ENCODE data around the gene SNTB2. TPM values are rescaled to one million over a fixed set of nuclear protein-coding genes. Genes with fewer than 3 reads are reported as not detected.

Gene SNTB2
- total RNA-seq, 4 donors from 2014 or later: 32.5 to 60.4 (median 51.8) TPM

- TF ChIP-seq POLR2A (IDR thresholded peaks at IDR 0.05): no peak
- TF ChIP-seq, protein P1, sequence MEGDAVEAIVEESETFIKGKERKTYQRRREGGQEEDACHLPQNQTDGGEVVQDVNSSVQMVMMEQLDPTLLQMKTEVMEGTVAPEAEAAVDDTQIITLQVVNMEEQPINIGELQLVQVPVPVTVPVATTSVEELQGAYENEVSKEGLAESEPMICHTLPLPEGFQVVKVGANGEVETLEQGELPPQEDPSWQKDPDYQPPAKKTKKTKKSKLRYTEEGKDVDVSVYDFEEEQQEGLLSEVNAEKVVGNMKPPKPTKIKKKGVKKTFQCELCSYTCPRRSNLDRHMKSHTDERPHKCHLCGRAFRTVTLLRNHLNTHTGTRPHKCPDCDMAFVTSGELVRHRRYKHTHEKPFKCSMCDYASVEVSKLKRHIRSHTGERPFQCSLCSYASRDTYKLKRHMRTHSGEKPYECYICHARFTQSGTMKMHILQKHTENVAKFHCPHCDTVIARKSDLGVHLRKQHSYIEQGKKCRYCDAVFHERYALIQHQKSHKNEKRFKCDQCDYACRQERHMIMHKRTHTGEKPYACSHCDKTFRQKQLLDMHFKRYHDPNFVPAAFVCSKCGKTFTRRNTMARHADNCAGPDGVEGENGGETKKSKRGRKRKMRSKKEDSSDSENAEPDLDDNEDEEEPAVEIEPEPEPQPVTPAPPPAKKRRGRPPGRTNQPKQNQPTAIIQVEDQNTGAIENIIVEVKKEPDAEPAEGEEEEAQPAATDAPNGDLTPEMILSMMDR (IDR thresholded peaks at IDR 0.05): no peak
- WGBS, 2 donors: 92 to 94% methylated on average over 6 of the region's 6 CpGs
- intact Hi-C loops (cut with DNase I; ENCODE audit: low total_unique reads): no loop called here
Measured at GRCh38 chr16:69346683-69347082, 159.7 kb downstream of the SNTB2 start.

DNA sequence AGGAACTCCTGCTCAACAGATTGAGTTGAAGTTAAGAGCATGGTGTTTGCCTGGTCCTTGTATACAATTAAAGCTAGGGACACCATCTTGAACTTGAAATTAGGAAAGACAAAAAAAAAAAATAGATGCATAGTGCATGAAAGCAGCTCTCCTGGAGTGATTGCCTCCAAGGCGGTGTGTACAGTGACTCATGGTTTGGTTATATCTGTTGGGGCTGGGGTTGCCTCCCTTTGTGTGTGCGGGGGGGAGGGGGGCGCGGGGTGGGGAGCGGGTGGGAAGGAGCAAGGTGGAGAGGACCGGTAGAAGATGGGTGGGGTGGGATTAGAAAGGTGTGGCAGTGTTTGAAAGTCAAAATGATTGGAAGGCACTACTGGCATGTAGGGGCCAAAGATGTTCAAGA, 161.3 kb downstream of the SNTB2 start:
- H3K4me3 ChIP-seq (ENCODE audit: low read depth, poor library complexity, severe bottlenecking): no peak overlapping the region
- intact Hi-C loops (cut with DNase I; ENCODE audit: low total_unique reads): no loop called here
- TF ChIP-seq POLR2A (IDR thresholded peaks at IDR 0.05): no peak
- TF ChIP-seq, protein P1 (IDR thresholded peaks at IDR 0.05): no peak
- DNase-seq (ENCODE audit: low spot score in 2 of 2): no peak
- 75 to 86% methylated on average over 6 of the region's 6 CpGs for WGBS, 2 donors

More at GRCh38 chr16:69346683-69347082, 159.7 kb downstream of the SNTB2 start:
- no peak for DNase-seq (ENCODE audit: low spot score in 2 of 2)
- no peak overlapping the region for H3K4me3 ChIP-seq (ENCODE audit: low read depth, poor library complexity, severe bottlenecking)

- intact Hi-C loops (cut with DNase I; ENCODE audit: low total_unique reads): no loop called here
- no peak overlapping the region for H3K4me3 ChIP-seq (ENCODE audit: low read depth, poor library complexity, severe bottlenecking)
- WGBS, 2 donors: 86 to 87% methylated on average over 10 of the region's 10 CpGs
- DNase-seq (ENCODE audit: low spot score in 2 of 2): no peak
- TF ChIP-seq POLR2A (IDR thresholded peaks at IDR 0.05): no peak
- TF ChIP-seq, protein P1 (IDR thresholded peaks at IDR 0.05): no peak
Measured at GRCh38 chr16:69349536-69349935, 162.6 kb downstream of the SNTB2 start.

- H3K4me3 ChIP-seq (ENCODE audit: low read depth, poor library complexity, severe bottlenecking): no peak overlapping the region
- intact Hi-C loops (cut with DNase I; ENCODE audit: low total_unique reads): no loop called here
- TF ChIP-seq, protein P1 (IDR thresholded peaks at IDR 0.05): no peak
- TF ChIP-seq POLR2A (IDR thresholded peaks at IDR 0.05): no peak
- no peak for DNase-seq (ENCODE audit: low spot score in 2 of 2)
- WGBS, 2 donors: 86 to 93% methylated on average over 6 of the region's 6 CpGs
Measured at GRCh38 chr16:69350536-69351133, 163.7 kb downstream of the SNTB2 start.

GRCh38 chr16:69351309-69352027, 164.5 kb downstream of the SNTB2 start, which contains the start of gene TMED6:
TSS of gene TMED6 (minus strand) at chr16:69351786. CDS start at chr16:69351753, 33 bp downstream.
- intact Hi-C loops (cut with DNase I; ENCODE audit: low total_unique reads): no loop called here
- H3K4me3 ChIP-seq (ENCODE audit: low read depth, poor library complexity, severe bottlenecking): no peak within 1 kb of the TSS
- TF ChIP-seq, protein P1 (IDR thresholded peaks at IDR 0.05): no peak
- TF ChIP-seq POLR2A (IDR thresholded peaks at IDR 0.05): no peak
- 83 to 94% methylated on average over 12 of the region's 12 CpGs for WGBS, 2 donors
- peak in 1 of 2 donors; percentile 62 for DNase-seq (ENCODE audit: low spot score in 2 of 2)

Other genes with a start within 250 kb of the SNTB2 start
- gene HAS3, start 81.5 kb upstream of the SNTB2 start, total RNA-seq: 1 to 10 TPM; 3.5 to 7.5 (median 4.8) TPM
- gene CHTF8, start 54.6 kb upstream of the SNTB2 start, total RNA-seq: 100 to 1,000 TPM in 1 of 4 donors, 10 to 100 TPM in 3; 77.8 to 124 (median 82.8) TPM
- 10 to 100 TPM; 13.3 to 22.0 (median 15.0) TPM for gene UTP4, start 54.5 kb upstream of the SNTB2 start, total RNA-seq
- gene VPS4A, start 124.2 kb downstream of the SNTB2 start, total RNA-seq: 10 to 100 TPM; 34.8 to 57.5 (median 35.6) TPM
- 10 to 100 TPM; 17.7 to 20.1 (median 18.1) TPM for gene PDF, start 143.4 kb downstream of the SNTB2 start, total RNA-seq
- 10 to 100 TPM; 40.8 to 57.8 (median 47.6) TPM for gene COG8, start 152.4 kb downstream of the SNTB2 start, total RNA-seq
- gene NIP7, start 152.6 kb downstream of the SNTB2 start, total RNA-seq: 10 to 100 TPM; 11.0 to 13.8 (median 12.7) TPM
- not detected for gene TMED6, start 164.6 kb downstream of the SNTB2 start, total RNA-seq
- gene TERF2, start 198.8 kb downstream of the SNTB2 start, total RNA-seq: 10 to 100 TPM; 12.4 to 24.2 (median 19.0) TPM
- gene CYB5B, start 237.5 kb downstream of the SNTB2 start, total RNA-seq: 10 to 100 TPM; 22.3 to 34.5 (median 25.9) TPM